GM23248 (cell line): Measurements from ENCODE around the gene CACNA2D2.

Experiments used
- EZH2 ChIP-seq: fragments of 200-600 bp; sonication (generic); IDR thresholded peaks from 2 replicates; pipeline ENCODE4 v1.6.1; 2018; ENCODE audit warnings: antibody characterized with exemption, mild to moderate bottlenecking; ENCODE audit not compliant: insufficient read depth, poor library complexity, severe bottlenecking
- EZH2phosphoT487 ChIP-seq: fragments of 200-600 bp; sonication (generic); IDR thresholded peaks from 2 replicates; pipeline ENCODE4 v1.6.1; 2018; ENCODE audit warnings: antibody characterized with exemption, moderate library complexity, mild to moderate bottlenecking, low read depth; ENCODE audit not compliant: insufficient read depth

- TF ChIP-seq EZH2phosphoT487 = no peak
- no peak for TF ChIP-seq EZH2
Measured at GRCh38 chr3:50472958-50473357, 30.5 kb downstream of the CACNA2D2 start.
